Measurements from ENCODE around the gene ANAPC4. TPM values are rescaled to one million over a fixed set of nuclear protein-coding genes. Genes with fewer than 3 reads are reported as not detected.

Gene ANAPC4
- total RNA-seq, 2 experiments from 2014 or later: 48.7 to 56.0 TPM

GRCh38 chr4:25397305-25397704 lies 20.2 kb downstream of the ANAPC4 start:
- Mint-ChIP-seq H3K36me3 (peaks cover 63% of the 10 kb centered on the region), H3K9me3 (ENCODE audit: low read depth) (peaks cover 2% of the 10 kb centered on the region), H3K27ac (no peak overlapping the region), H3K27me3 (no peaks in the 10 kb centered on the region), H3K4me3 (no peak overlapping the region), H3K4me1 (no peaks in the 10 kb centered on the region)
- CTCF ChIA-PET: no interaction called here
- DNase-seq: no peak
- ATAC-seq: no peak

DNA sequence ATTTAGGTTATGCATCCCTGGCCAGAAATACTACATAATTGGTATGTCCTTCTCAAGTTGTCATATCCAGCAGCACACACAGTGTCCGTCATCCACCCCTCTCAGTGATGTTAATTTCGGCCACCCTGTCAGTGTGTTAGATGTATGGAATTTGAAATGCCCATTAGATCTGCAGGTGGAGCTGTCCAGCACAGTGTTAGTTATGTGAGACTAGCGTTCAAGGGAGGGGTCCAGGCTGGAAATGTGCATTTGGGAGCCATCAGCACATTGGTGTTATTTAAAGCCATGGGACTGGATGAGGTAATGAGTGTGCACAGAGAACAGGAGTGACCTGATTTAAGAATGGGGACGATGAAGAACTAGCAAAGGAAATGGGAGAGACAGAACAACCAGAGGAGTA lies 22.4 kb downstream of the ANAPC4 start:
- peaks cover 64% of the 10 kb centered on the region for H3K36me3 Mint-ChIP-seq
- no peak overlapping the region for H3K27ac Mint-ChIP-seq
- no peaks in the 10 kb centered on the region for H3K4me1 Mint-ChIP-seq
- peaks cover 2% of the 10 kb centered on the region for H3K9me3 Mint-ChIP-seq (ENCODE audit: low read depth)
- ATAC-seq: no peak
- no peaks in the 10 kb centered on the region for H3K27me3 Mint-ChIP-seq
- CTCF ChIA-PET: no interaction called here
- no peak for DNase-seq
- no peak overlapping the region for H3K4me3 Mint-ChIP-seq

- no peak for ATAC-seq
- CTCF ChIA-PET: no interaction called here
- no peak for DNase-seq
- Mint-ChIP-seq H3K9me3 (ENCODE audit: low read depth) (peaks cover 2% of the 10 kb centered on the region), H3K27me3 (no peaks in the 10 kb centered on the region), H3K36me3 (peaks cover 61% of the 10 kb centered on the region), H3K4me3 (no peak overlapping the region), H3K4me1 (no peaks in the 10 kb centered on the region), H3K27ac (no peak overlapping the region)
Observed at GRCh38 chr4:25401066-25401465, 24.0 kb downstream of the ANAPC4 start.

DNA sequence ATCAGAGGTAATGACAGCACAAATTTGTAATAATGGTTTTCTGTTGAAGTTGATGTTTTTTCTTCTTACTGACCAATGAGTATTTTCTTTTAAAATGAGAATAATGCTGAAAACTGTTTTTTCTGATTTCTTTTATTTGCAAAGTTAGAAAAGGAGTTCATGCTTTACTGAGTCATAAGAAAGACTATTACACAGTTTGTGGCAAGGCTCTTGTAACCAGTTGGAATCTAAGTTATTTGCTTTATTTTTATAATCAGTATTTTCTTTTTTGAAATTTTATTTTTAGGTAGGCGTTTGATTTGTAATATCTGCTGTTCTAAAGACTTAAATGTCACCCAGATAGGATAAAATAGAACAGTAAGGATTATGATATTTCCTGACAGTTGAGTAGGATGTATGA lies 25.5 kb downstream of the ANAPC4 start:
- no peak overlapping the region for H3K27ac Mint-ChIP-seq
- H3K4me3 Mint-ChIP-seq: no peak overlapping the region
- no peaks in the 10 kb centered on the region for H3K9me3 Mint-ChIP-seq (ENCODE audit: low read depth)
- no peaks in the 10 kb centered on the region for H3K27me3 Mint-ChIP-seq
- ATAC-seq (no peak), DNase-seq (no peak)
- no peaks in the 10 kb centered on the region for H3K4me1 Mint-ChIP-seq
- CTCF ChIA-PET: no interaction called here
- H3K36me3 Mint-ChIP-seq: peaks cover 53% of the 10 kb centered on the region

- peaks cover 51% of the 10 kb centered on the region for H3K36me3 Mint-ChIP-seq
- H3K4me1 Mint-ChIP-seq: no peaks in the 10 kb centered on the region
- CTCF ChIA-PET: no interaction called here
- ATAC-seq (no peak), DNase-seq (no peak)
- no peak overlapping the region for H3K27ac Mint-ChIP-seq
- H3K27me3 Mint-ChIP-seq: no peaks in the 10 kb centered on the region
- no peaks in the 10 kb centered on the region for H3K9me3 Mint-ChIP-seq (ENCODE audit: low read depth)
- H3K4me3 Mint-ChIP-seq: no peak overlapping the region
Observed at GRCh38 chr4:25403699-25404098, 26.6 kb downstream of the ANAPC4 start.

DNA sequence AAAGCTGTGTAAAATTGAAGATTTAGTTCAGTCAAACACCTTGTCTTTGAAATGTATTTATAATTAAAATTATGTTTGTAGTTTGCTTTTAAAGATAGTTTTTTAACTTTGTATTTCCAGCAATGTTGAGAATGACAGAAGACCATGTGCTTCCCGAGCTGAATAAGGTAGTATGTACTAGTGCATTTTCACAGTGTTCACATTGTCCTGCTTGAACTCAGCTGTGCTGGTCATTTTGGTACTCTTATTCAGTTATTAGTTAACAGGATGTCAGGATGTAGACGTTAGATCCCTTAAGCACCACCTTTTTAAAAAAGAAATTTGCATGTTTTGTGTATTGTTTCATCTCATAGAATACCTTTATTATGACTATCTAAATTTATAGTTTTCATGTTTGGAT lies 28.4 kb downstream of the ANAPC4 start:
- Mint-ChIP-seq H3K27ac (no peak overlapping the region), H3K9me3 (ENCODE audit: low read depth) (no peaks in the 10 kb centered on the region), H3K27me3 (no peaks in the 10 kb centered on the region), H3K4me1 (no peaks in the 10 kb centered on the region), H3K4me3 (no peak overlapping the region), H3K36me3 (peaks cover 50% of the 10 kb centered on the region)
- no peak for ATAC-seq
- CTCF ChIA-PET: interaction anchor here (1.1 kb wide), 1 partner anchor 15 kb away, joined by 3 read pairs; no protein-coding TSS in a partner anchor
- DNase-seq: no peak

- Mint-ChIP-seq H3K27me3 (no peaks in the 10 kb centered on the region), H3K36me3 (peaks cover 52% of the 10 kb centered on the region), H3K4me1 (no peaks in the 10 kb centered on the region), H3K27ac (no peak overlapping the region), H3K4me3 (no peak overlapping the region), H3K9me3 (ENCODE audit: low read depth) (no peaks in the 10 kb centered on the region)
- CTCF ChIA-PET: interaction anchor here (1.0 to 1.1 kb wide), 2 partner anchors 16 to 29 kb away, joined by 3 read pairs; no protein-coding TSS in a partner anchor
- ATAC-seq (no peak), DNase-seq (no peak)
Observed at GRCh38 chr4:25406081-25406692, 29.1 kb downstream of the ANAPC4 start.

DNA sequence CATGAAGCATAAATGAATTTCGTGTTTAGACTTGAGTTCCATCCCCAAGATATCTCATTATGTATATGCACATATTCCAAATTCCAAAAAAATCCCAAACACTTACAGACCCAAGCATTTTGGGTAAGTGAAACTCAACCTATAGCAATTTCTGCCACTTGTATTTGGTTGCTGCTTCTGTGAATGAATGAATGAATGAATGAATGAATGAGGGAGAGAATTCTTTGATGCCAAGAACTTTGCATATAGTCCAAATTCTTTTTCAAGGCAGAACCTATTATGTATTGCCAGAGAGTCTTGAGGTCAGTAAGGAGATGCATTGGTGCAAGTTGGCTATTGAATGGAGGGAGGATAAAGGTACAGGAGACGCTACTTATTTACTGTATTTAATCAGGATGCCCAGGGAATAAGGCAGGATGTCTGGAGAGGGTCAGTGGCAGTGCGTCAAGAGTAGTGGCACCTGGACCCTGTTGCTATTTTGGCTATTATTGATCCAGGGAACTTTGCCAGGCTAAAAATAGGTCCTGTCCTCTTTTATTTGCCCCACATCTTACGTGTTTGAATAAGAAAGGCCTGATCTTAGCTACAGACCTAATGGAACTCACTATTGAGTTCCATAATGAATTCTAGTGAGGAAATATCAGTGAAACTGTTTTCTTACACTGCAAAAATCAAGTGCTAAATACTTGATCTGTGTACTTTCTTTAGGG lies 33.9 kb downstream of the ANAPC4 start:
- Mint-ChIP-seq H3K9me3 (ENCODE audit: low read depth) (no peaks in the 10 kb centered on the region), H3K4me1 (no peaks in the 10 kb centered on the region), H3K27ac (no peak overlapping the region), H3K4me3 (no peak overlapping the region), H3K36me3 (peaks cover 58% of the 10 kb centered on the region), H3K27me3 (no peaks in the 10 kb centered on the region)
- CTCF ChIA-PET: no interaction called here
- no peak for ATAC-seq
- no peak for DNase-seq

- H3K36me3 Mint-ChIP-seq: peaks cover 55% of the 10 kb centered on the region
- H3K4me1 Mint-ChIP-seq: no peaks in the 10 kb centered on the region
- CTCF ChIA-PET: no interaction called here
- no peaks in the 10 kb centered on the region for H3K9me3 Mint-ChIP-seq (ENCODE audit: low read depth)
- no peaks in the 10 kb centered on the region for H3K27me3 Mint-ChIP-seq
- ATAC-seq: no peak
- no peak overlapping the region for H3K27ac Mint-ChIP-seq
- no peak overlapping the region for H3K4me3 Mint-ChIP-seq
- DNase-seq: no peak
Observed at GRCh38 chr4:25413261-25413660, 36.2 kb downstream of the ANAPC4 start.

GRCh38 chr4:25417014-25417413 lies 40.0 kb downstream of the ANAPC4 start:
- H3K36me3 Mint-ChIP-seq: peaks cover 47% of the 10 kb centered on the region
- no peak for DNase-seq
- H3K27me3 Mint-ChIP-seq: no peaks in the 10 kb centered on the region
- H3K9me3 Mint-ChIP-seq (ENCODE audit: low read depth): no peaks in the 10 kb centered on the region
- H3K27ac Mint-ChIP-seq: no peak overlapping the region
- H3K4me3 Mint-ChIP-seq: no peak overlapping the region
- H3K4me1 Mint-ChIP-seq: peaks cover 8% of the 10 kb centered on the region
- CTCF ChIA-PET: no interaction called here
- ATAC-seq: no peak

DNA sequence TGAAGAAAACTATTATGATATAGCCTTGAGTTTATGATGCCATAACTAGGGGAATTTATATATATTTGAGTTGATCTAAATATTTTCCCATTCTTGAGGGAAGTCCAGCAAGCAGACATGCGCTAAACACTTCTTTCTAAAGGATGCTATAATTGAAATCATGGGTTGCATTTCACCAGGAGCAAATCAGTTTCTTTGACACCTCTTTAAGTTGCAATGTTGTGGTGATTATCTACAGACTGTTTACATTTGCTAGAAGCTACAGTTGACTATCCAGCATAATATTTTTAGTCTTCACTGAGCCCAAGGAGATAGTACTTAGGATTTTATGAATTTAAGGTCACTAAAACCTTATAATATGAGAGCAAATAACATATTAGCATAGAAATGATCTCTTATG lies 43.9 kb downstream of the ANAPC4 start:
- Mint-ChIP-seq H3K4me1 (peaks cover 11% of the 10 kb centered on the region), H3K27ac (no peak overlapping the region), H3K36me3 (peaks cover 27% of the 10 kb centered on the region), H3K4me3 (no peak overlapping the region), H3K9me3 (ENCODE audit: low read depth) (no peaks in the 10 kb centered on the region), H3K27me3 (no peaks in the 10 kb centered on the region)
- CTCF ChIA-PET: interaction anchor here (1.2 kb wide), 1 partner anchor 32 kb away, joined by 3 read pairs; no protein-coding TSS in a partner anchor
- no peak for DNase-seq
- no peak for ATAC-seq

DNA sequence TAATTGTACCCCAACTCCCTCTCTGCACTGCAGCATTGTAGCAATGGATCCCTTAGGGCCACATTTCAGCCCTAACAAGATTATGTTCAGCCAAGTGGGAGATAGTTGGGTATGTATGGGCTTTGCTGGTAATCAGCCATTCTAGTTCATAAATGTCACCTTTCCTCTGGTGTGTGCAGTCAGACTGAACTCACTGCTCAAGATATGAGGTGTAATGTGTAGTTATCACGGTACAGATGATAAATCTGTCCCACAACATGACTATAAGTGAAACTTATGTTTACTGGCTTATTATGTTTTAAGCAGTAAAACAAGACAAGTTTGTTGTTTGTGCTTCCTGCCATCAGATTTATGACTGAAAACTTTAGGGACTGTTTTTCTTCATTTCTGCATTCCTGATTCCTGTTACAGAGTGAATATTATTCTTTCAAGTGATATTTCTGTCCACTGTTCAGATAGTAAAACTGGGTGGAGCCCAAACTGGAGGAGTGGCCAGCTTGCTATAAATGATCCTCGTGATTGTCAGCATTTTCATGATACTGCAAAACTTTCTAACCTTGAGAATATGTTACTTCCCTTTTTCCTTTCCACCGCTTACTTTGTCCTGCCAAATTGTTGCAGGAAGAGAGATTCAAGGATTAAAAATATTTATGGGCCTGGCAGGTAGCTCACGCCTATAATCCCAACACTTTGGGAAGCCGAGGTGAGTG lies 44.9 kb downstream of the ANAPC4 start:
- H3K27me3 Mint-ChIP-seq: no peaks in the 10 kb centered on the region
- no peaks in the 10 kb centered on the region for H3K9me3 Mint-ChIP-seq (ENCODE audit: low read depth)
- CTCF ChIA-PET: interaction anchor here (1.2 kb wide), 1 partner anchor 31 kb away, joined by 3 read pairs; no protein-coding TSS in a partner anchor
- H3K36me3 Mint-ChIP-seq: peaks cover 24% of the 10 kb centered on the region
- DNase-seq: no peak
- peak; percentile 69 for ATAC-seq
- no peak overlapping the region for H3K4me3 Mint-ChIP-seq
- H3K4me1 Mint-ChIP-seq: peaks cover 11% of the 10 kb centered on the region
- H3K27ac Mint-ChIP-seq: peak overlapping the region; percentile 26

DNA sequence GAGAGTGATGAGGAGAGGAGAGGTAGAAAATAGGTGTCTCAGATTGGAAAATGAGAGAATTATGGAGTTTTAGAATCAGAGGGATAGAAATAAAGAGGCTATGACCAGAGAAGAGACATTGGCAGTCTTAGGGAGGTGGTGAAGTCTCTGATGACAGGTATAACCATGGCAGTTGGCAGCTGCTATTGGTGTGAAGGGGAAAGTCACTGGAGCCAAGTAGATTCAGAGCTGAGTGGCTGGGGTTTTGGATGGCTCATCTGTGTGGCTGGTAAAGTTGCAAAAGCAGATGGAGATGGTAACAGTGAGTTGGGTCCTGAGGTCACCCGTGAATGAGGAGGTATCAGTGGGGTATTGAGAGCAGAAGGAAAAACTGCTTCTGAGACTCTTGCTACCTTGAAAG lies 46.5 kb downstream of the ANAPC4 start:
- peaks cover 11% of the 10 kb centered on the region for H3K4me1 Mint-ChIP-seq
- ATAC-seq (no peak), DNase-seq (no peak)
- CTCF ChIA-PET: no interaction called here
- H3K27ac Mint-ChIP-seq: no peak overlapping the region
- no peak overlapping the region for H3K4me3 Mint-ChIP-seq
- H3K27me3 Mint-ChIP-seq: no peaks in the 10 kb centered on the region
- no peaks in the 10 kb centered on the region for H3K9me3 Mint-ChIP-seq (ENCODE audit: low read depth)
- peaks cover 17% of the 10 kb centered on the region for H3K36me3 Mint-ChIP-seq
